Thoracic aorta endothelial cell (primary cell): ENCODE results near the gene MORN1. TPM values are rescaled to one million over a fixed set of nuclear protein-coding genes. Genes with fewer than 3 reads are reported as not detected.

Source experiments
- total RNA-seq: library from RNA; depleted of rRNA; stranded (reverse); fragments of >200 nt; gene quantifications from 2 replicates; pipeline ENCODE4 v1.2.3, GENCODE V29; 2012

MORN1 gene
- total RNA-seq, result 5.1 and 7.1 TPM in 2 replicates

GRCh38 chr1:2391041-2391930 is at the start of gene MORN1, which contains the start of gene RER1:
MORN1 (minus strand) TSS chr1:2391554; CDS start chr1:2391533, 21 bp downstream.
RER1 (plus strand) TSS chr1:2391841; CDS start chr1:2395791, 3,950 bp downstream.

GRCh38 chr1:2412395-2412772 is 21.0 kb upstream of the MORN1 start, which contains the start of gene PEX10:
PEX10 (minus strand) TSS chr1:2412564; CDS start chr1:2412502, 62 bp downstream.

Other genes starting within 250 kb of the MORN1 start
- 14.9 and 16.6 TPM in 2 replicates for gene FAAP20, start 196.8 kb downstream of the MORN1 start, total RNA-seq
- gene SKI, start 163.2 kb downstream of the MORN1 start, total RNA-seq, result 36.8 and 38.2 TPM in 2 replicates
- 120 and 144 TPM in 2 replicates for gene RER1, start 287 bp upstream of the MORN1 start, total RNA-seq
- gene PEX10, start 21.0 kb upstream of the MORN1 start, total RNA-seq, result 19.8 and 26.8 TPM in 2 replicates
- under 0.01 and 0.07 TPM in 2 replicates for gene PLCH2, start 84.7 kb upstream of the MORN1 start, total RNA-seq
- 25.8 and 27.1 TPM in 2 replicates for gene PANK4, start 135.0 kb upstream of the MORN1 start, total RNA-seq
- gene HES5, start 138.7 kb upstream of the MORN1 start, total RNA-seq, result not detected in 2 replicates
- 20.9 and 21.3 TPM in 2 replicates for gene TNFRSF14, start 164.8 kb upstream of the MORN1 start, total RNA-seq
- 32.0 and 41.6 TPM in 2 replicates for gene PRXL2B, start 195.2 kb upstream of the MORN1 start, total RNA-seq
- gene MMEL1, start 241.5 kb upstream of the MORN1 start, total RNA-seq, result 1.1 and 3.5 TPM in 2 replicates